Endodermal cell (in vitro differentiated cells): ENCODE measurements around the gene LMNA. TPM values are rescaled to one million over a fixed set of nuclear protein-coding genes. Genes with fewer than 3 reads are reported as not detected.

Experiments used
- DNase-seq: peaks from one replicate; pipeline ENCODE4 v3.0.0-alpha.2; 2017
- H3K27ac ChIP-seq: 2 replicates; pipeline ENCODE4 v1.5.1; 2013; ENCODE audit warnings: mild to moderate bottlenecking, low read depth, low read length, moderate library complexity
- H3K27me3 ChIP-seq: 2 replicates; pipeline ENCODE4 v1.6.1; 2013; ENCODE audit warnings: mild to moderate bottlenecking, low read length, moderate library complexity; ENCODE audit not compliant: insufficient read depth, control insufficient read depth, poor library complexity, severe bottlenecking
- H3K36me3 ChIP-seq: 2 replicates; pipeline ENCODE4 v1.7.0; 2013; ENCODE audit warnings: mild to moderate bottlenecking, low read length, moderate library complexity; ENCODE audit not compliant: control insufficient read depth, insufficient read depth
- H3K4me1 ChIP-seq: one replicate; pipeline ENCODE4 v1.7.0; 2013; ENCODE audit warnings: low read length; ENCODE audit not compliant: control insufficient read depth, insufficient read depth
- H3K4me3 ChIP-seq: 2 replicates; pipeline ENCODE4 v1.5.1; 2013; ENCODE audit warnings: mild to moderate bottlenecking, low read length, moderate library complexity
- H3K9ac ChIP-seq: 2 replicates; pipeline ENCODE4 v1.6.1; 2013; ENCODE audit warnings: mild to moderate bottlenecking, low read length, moderate library complexity; ENCODE audit not compliant: poor library complexity, severe bottlenecking; ENCODE audit errors: extremely low read depth
- H3K9me3 ChIP-seq: 2 replicates; pipeline ENCODE4 v1.6.1; 2013; ENCODE audit warnings: mild to moderate bottlenecking, low read length, moderate library complexity; ENCODE audit not compliant: control insufficient read depth
- H3K27ac Mint-ChIP-seq: 2 replicates; pipeline ENCODE4 v1.8.0; 2020; ENCODE audit warnings: mixed read lengths
- H3K27me3 Mint-ChIP-seq: 2 replicates; pipeline ENCODE4 v1.8.0; 2021; ENCODE audit warnings: mild to moderate bottlenecking, mixed read lengths; ENCODE audit not compliant: insufficient read depth
- H3K36me3 Mint-ChIP-seq: 2 replicates; pipeline ENCODE4 v1.8.0; 2020; ENCODE audit warnings: low read depth, mixed read lengths
- H3K4me1 Mint-ChIP-seq: 2 replicates; pipeline ENCODE4 v1.8.0; 2020; ENCODE audit warnings: mixed read lengths
- H3K4me3 Mint-ChIP-seq: 2 replicates; pipeline ENCODE4 v1.8.0; 2020; ENCODE audit warnings: mild to moderate bottlenecking, moderate library complexity, mixed read lengths
- H3K9me3 Mint-ChIP-seq: 2 replicates; pipeline ENCODE4 v1.8.0; 2020; ENCODE audit warnings: mild to moderate bottlenecking, mixed read lengths
- CTCF ChIP-seq: fragments of 200-600 bp; sonication (generic); conservative IDR thresholded peaks from 2 replicates; pipeline ENCODE4 v1.5.0; 2021; ENCODE audit warnings: antibody characterized with exemption, mild to moderate bottlenecking
- WGBS, 2 experiments: methylation state at CpG; one replicate each; pipeline versions ENCODE4 v1.1.5 to v1.1.7; 2013; ENCODE audit warnings: missing lambda C conversion rate in 2 of 2, mixed read lengths in 1 of 2; ENCODE audit not compliant: insufficient coverage in 1 of 2, insufficient read length in 1 of 2; 5-methylcytosine and 5-hydroxymethylcytosine counted together
- total RNA-seq, 2 donors: library from RNA; stranded (reverse); fragmentation: NEBNext Ultra II Directional in 1 of 2; extraction: Animal tissue kit (Norgen Biotek cat#: 25700) in 1 of 2; gene quantifications; 2 replicates in 1 of 2; 3 replicates in 1 of 2; pipeline ENCODE4 v1.2.1, GENCODE V29; 2021

Gene LMNA
- total RNA-seq, 2 donors from 2014 or later = 41.2 to 42.0 TPM

- H3K27ac Mint-ChIP-seq = no peak overlapping the region
- H3K27ac ChIP-seq = no peak overlapping the region
- H3K4me1 Mint-ChIP-seq = peaks cover 40% of the 10 kb centered on the region
- peaks cover 6% of the 10 kb centered on the region for H3K27me3 Mint-ChIP-seq
- peaks cover 21% of the 10 kb centered on the region for H3K4me1 ChIP-seq
- no peaks in the 10 kb centered on the region for H3K9me3 ChIP-seq
- no peak overlapping the region for H3K4me3 ChIP-seq
- TF ChIP-seq CTCF = no peak
- H3K9ac ChIP-seq = no peak overlapping the region
- whole genome bisulfite sequencing, 2 experiments = 83 to 86% methylated on average over 2 to 3 of the region's 3 CpGs
- H3K4me3 Mint-ChIP-seq = no peak overlapping the region
- H3K36me3 Mint-ChIP-seq = peaks cover 8% of the 10 kb centered on the region
- H3K27me3 ChIP-seq = no peaks in the 10 kb centered on the region
- H3K9me3 Mint-ChIP-seq = no peaks in the 10 kb centered on the region
- DNase-seq = no peak
- H3K36me3 ChIP-seq = peaks cover 11% of the 10 kb centered on the region
Observed at GRCh38 chr1:156108057-156108456, 6.5 kb upstream of the LMNA start.

GRCh38 chr1:156108664-156109241 lies 5.8 kb upstream of the LMNA start:
- peaks cover 8% of the 10 kb centered on the region for H3K36me3 ChIP-seq
- no peak overlapping the region for H3K27ac ChIP-seq
- H3K4me3 ChIP-seq = no peak overlapping the region
- no peaks in the 10 kb centered on the region for H3K9me3 ChIP-seq
- Mint-ChIP-seq H3K36me3 (peaks cover 8% of the 10 kb centered on the region), H3K4me3 (no peak overlapping the region), H3K4me1 (peaks cover 41% of the 10 kb centered on the region), H3K27ac (no peak overlapping the region), H3K27me3 (peaks cover 12% of the 10 kb centered on the region), H3K9me3 (no peaks in the 10 kb centered on the region)
- WGBS, 2 experiments = 94 to 100% methylated on average over 6 of the region's 6 CpGs
- H3K9ac ChIP-seq = no peak overlapping the region
- TF ChIP-seq CTCF = no peak
- peaks cover 21% of the 10 kb centered on the region for H3K4me1 ChIP-seq
- H3K27me3 ChIP-seq = no peaks in the 10 kb centered on the region
- DNase-seq = no peak

GRCh38 chr1:156110252-156110651 lies 4.3 kb upstream of the LMNA start:
- peaks cover 8% of the 10 kb centered on the region for H3K36me3 Mint-ChIP-seq
- no peak overlapping the region for H3K4me3 Mint-ChIP-seq
- no peak for TF ChIP-seq CTCF
- DNase-seq = no peak
- H3K4me1 Mint-ChIP-seq = peaks cover 34% of the 10 kb centered on the region
- Histone ChIP-seq H3K9ac (no peak overlapping the region), H3K27ac (no peak overlapping the region), H3K27me3 (no peaks in the 10 kb centered on the region), H3K4me3 (no peak overlapping the region), H3K9me3 (no peaks in the 10 kb centered on the region), H3K36me3 (peaks cover 8% of the 10 kb centered on the region), H3K4me1 (peaks cover 20% of the 10 kb centered on the region)
- H3K9me3 Mint-ChIP-seq = no peaks in the 10 kb centered on the region
- 86 to 91% methylated on average over 2 of the region's 2 CpGs for WGBS, 2 experiments
- peaks cover 15% of the 10 kb centered on the region for H3K27me3 Mint-ChIP-seq
- no peak overlapping the region for H3K27ac Mint-ChIP-seq
